Keratinocyte (primary cell): ENCODE measurements around the gene ROPN1L. TPM values are rescaled to one million over a fixed set of nuclear protein-coding genes. Genes with fewer than 3 reads are reported as not detected.

ENCODE experiments used
- DNase-seq: peaks from one replicate; pipeline ENCODE4 v3.0.0-alpha.2; 2011; ENCODE audit warnings: low read depth, missing footprints, low spot score
- FAIRE-seq: peaks from 2 replicates; lab custom pipeline; 2011; peaks lifted over from hg19 to GRCh38; lab: Jason Lieb, UNC
- H2AFZ ChIP-seq: 2 replicates; pipeline ENCODE4 v1.6.0; 2012; ENCODE audit warnings: low read length, control low read depth, inconsistent platforms; ENCODE audit not compliant: control insufficient read depth
- H3K27ac ChIP-seq: 2 replicates; pipeline ENCODE4 v1.5.1; 2011; ENCODE audit warnings: low read length; ENCODE audit not compliant: control insufficient read depth, insufficient read depth
- H3K27me3 ChIP-seq: 3 replicates; pipeline ENCODE4 v1.6.0; 2011; ENCODE audit warnings: low read length; ENCODE audit not compliant: control insufficient read depth, insufficient read depth; ENCODE audit errors: extremely low read depth
- H3K36me3 ChIP-seq, 2 experiments: 2 replicates in 1 of 2; 3 replicates in 1 of 2; pipeline ENCODE4 v1.5.1; 2011; ENCODE audit warnings: low read length in 2 of 2, mild to moderate bottlenecking in 1 of 2; ENCODE audit not compliant: control insufficient read depth in 2 of 2, insufficient read depth in 2 of 2; ENCODE audit errors: extremely low read depth in 1 of 2
- H3K4me1 ChIP-seq: 3 replicates; pipeline ENCODE4 v1.5.1; 2011; ENCODE audit warnings: low read length; ENCODE audit not compliant: control insufficient read depth, insufficient read depth; ENCODE audit errors: extremely low read depth
- H3K4me2 ChIP-seq: 3 replicates; pipeline ENCODE4 v1.6.0; 2011; ENCODE audit warnings: low read depth, low read length; ENCODE audit not compliant: control insufficient read depth, insufficient read depth; ENCODE audit errors: extremely low read depth
- H3K4me3 ChIP-seq, 3 experiments: fragments of 200-600 bp in 1 of 3; sonication (generic) in 1 of 3; 2 replicates in 2 of 3; 3 replicates in 1 of 3; pipeline ENCODE4 v1.5.1; 2011 to 2016; ENCODE audit warnings: low read length in 3 of 3, mild to moderate bottlenecking in 3 of 3, control low read depth in 2 of 3, inconsistent platforms in 1 of 3, low read depth in 1 of 3, mixed read lengths in 1 of 3, mixed run types in 1 of 3, moderate library complexity in 1 of 3; ENCODE audit not compliant: control insufficient read depth in 2 of 3, insufficient read depth in 2 of 3; ENCODE audit errors: extremely low read depth in 1 of 3
- H3K79me2 ChIP-seq: 2 replicates; pipeline ENCODE4 v1.6.0; 2012; ENCODE audit warnings: low read length; ENCODE audit not compliant: control insufficient read depth, insufficient read depth
- H3K9ac ChIP-seq: 3 replicates; pipeline ENCODE4 v1.6.0; 2011; ENCODE audit warnings: low read length; ENCODE audit not compliant: control insufficient read depth, insufficient read depth; ENCODE audit errors: extremely low read depth
- H3K9me1 ChIP-seq: 3 replicates; pipeline ENCODE4 v1.6.0; 2011; ENCODE audit warnings: low read length; ENCODE audit not compliant: control insufficient read depth, insufficient read depth; ENCODE audit errors: extremely low read depth
- H3K9me3 ChIP-seq: 2 replicates; pipeline ENCODE4 v1.5.1; 2012; ENCODE audit warnings: low read depth, low read length; ENCODE audit not compliant: control insufficient read depth
- H4K20me1 ChIP-seq: 3 replicates; pipeline ENCODE4 v1.6.0; 2011; ENCODE audit warnings: low read length; ENCODE audit not compliant: control insufficient read depth, insufficient read depth; ENCODE audit errors: extremely low read depth
- CTCF ChIP-seq, 3 experiments: IDR thresholded peaks in 1 of 3; conservative IDR thresholded peaks in 1 of 3; optimal IDR thresholded peaks in 1 of 3; 2 replicates in 2 of 3; 3 replicates in 1 of 3; pipeline versions ENCODE3 to v1.5.1; 2011; ENCODE audit warnings: low read length in 3 of 3, mild to moderate bottlenecking in 3 of 3, moderate library complexity in 2 of 3, control low read depth in 1 of 3, inconsistent platforms in 1 of 3; ENCODE audit not compliant: insufficient read depth in 2 of 3; ENCODE audit errors: extremely low read depth in 1 of 3
- EZH2 ChIP-seq: IDR thresholded peaks from one replicate; pipeline ENCODE4 v1.6.1; 2012; ENCODE audit warnings: inconsistent platforms, mild to moderate bottlenecking, low read length, moderate library complexity
- dilution Hi-C: fragments of 300-500 bp; cut with MboI; formaldehyde crosslinking; loops from one replicate; pipeline ENCODE4 v1.7.0; 2020; ENCODE audit warnings: low sequenced_read_pairs; ENCODE audit not compliant: extremely low pct_ligation_motif_present
- polyA plus RNA-seq, 5 experiments: library from polyadenylated mRNA; depleted of rRNA in 3 of 5; stranded (reverse) in 3 of 5; stranded (forward) in 1 of 5; unstranded in 1 of 5; fragments of >200 nt; gene quantifications; 1 replicate in 1 of 5; 2 replicates in 3 of 5; 3 replicates in 1 of 5; pipeline versions ENCODE4 v1.2.1 to v1.2.3, GENCODE V29; 2011 to 2012; ENCODE audit warnings: missing spikeins in 2 of 5, low read depth in 1 of 5, low replicate concordance in 1 of 5

ROPN1L gene
- polyA plus RNA-seq, 1 donor (not counting 4 experiments of a cell fraction or from before 2014, with no cell fraction given): not detected

DNA sequence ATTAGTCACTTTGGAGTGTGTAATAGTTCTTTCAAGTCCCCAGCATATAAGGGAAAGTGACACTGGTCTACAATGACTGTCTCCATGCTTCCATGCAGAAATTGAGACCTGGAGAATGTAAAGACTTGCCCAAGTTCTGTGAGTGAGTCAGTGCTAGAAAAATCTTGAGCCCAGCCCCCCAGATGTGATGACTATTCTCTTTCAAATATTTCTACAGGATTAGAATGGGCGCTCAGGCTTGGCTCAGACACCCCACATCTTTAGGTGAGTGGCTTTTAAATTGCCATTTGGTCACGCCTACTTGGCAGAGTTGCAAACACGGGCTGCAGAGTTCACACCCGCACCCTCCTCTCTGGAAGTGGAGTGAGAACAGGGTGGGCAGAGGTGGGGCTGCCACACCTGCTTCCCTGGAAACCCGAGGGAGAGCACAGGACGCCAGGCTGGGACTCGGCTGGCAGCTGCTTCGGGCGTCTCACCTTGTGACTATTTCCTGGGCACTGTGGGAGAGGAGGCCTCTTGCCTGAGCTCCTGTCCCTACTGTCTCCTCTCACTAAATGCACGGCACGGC lies 37.6 kb downstream of the ROPN1L start:
- peak; percentile 87 for FAIRE-seq
- dilution Hi-C loops: no loop called here

DNA sequence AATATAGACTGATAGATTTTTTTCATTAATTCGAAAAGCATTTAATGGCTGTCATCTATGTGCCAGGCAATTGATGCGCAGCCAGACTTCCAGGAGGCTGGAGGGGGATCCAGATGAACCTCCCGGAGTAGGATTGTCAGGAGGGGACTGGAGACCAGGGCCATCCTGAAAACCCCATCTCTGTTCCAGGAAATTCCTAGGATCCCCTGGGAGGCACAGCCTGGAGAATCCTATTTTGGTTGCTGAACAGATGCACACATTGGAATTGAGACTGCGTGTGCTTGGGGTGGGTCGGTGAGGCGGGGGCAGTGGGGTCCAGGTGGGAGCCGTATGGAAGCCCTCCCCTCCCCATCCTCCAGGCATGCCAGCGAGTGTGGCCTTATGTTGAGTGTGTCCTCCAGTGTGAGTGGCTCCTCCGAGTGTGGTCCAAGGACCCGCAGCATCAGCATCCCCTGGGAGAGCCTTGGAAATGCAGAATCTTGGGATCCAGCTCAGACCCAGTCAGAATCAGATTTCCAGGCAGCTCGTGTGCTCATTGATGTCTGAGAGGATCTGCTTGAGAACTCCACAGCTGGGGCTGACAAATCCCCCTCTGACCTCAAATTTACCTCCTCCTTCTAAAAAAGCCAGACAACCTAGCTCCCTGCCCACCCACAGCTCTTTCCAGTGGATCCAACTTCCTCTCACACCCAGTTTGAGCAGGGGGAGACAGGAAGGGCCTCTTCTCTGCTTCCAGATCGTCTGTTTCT lies 38.7 kb downstream of the ROPN1L start:
- H2AFZ ChIP-seq: no peak overlapping the region
- no peaks in the 10 kb centered on the region for H3K36me3 ChIP-seq
- no peaks in the 10 kb centered on the region for H3K9me3 ChIP-seq
- H3K79me2 ChIP-seq: no peaks in the 10 kb centered on the region
- DNase-seq (no peak), FAIRE-seq (no peak)
- no peaks in the 10 kb centered on the region for H3K27me3 ChIP-seq
- H3K4me1 ChIP-seq: peaks cover 14% of the 10 kb centered on the region
- dilution Hi-C loops: no loop called here
- H4K20me1 ChIP-seq: no peaks in the 10 kb centered on the region
- no peak for TF ChIP-seq CTCF (optimal IDR thresholded peaks at IDR 0.05 in 1 of 3, IDR thresholded peaks at IDR 0.05 in 1 of 3, conservative IDR thresholded peaks at IDR 0.05 in 1 of 3; ENCODE audit: extremely low read depth in 1 of 3, insufficient read depth in 2 of 3, low read length in 3 of 3)
- TF ChIP-seq EZH2: no peak
- H3K9me1 ChIP-seq: no peaks in the 10 kb centered on the region
- no peak overlapping the region for H3K4me3 ChIP-seq
- no peak overlapping the region for H3K27ac ChIP-seq
- H3K4me2 ChIP-seq: no peak overlapping the region
- no peak overlapping the region for H3K9ac ChIP-seq

More for the DNA sequence above, 37.6 kb downstream of the ROPN1L start:
- H2AFZ ChIP-seq: peak overlapping the region; percentile 74
- no peaks in the 10 kb centered on the region for H3K9me3 ChIP-seq
- peak overlapping the region; percentile 26 for H3K9ac ChIP-seq
- H3K4me1 ChIP-seq: peaks cover 14% of the 10 kb centered on the region
- no peaks in the 10 kb centered on the region for H3K36me3 ChIP-seq
- peak; percentile 75 for DNase-seq
- no peaks in the 10 kb centered on the region for H3K9me1 ChIP-seq
- H3K27ac ChIP-seq: peak overlapping the region; percentile 60
- H3K79me2 ChIP-seq: no peaks in the 10 kb centered on the region
- no peak for TF ChIP-seq CTCF (optimal IDR thresholded peaks at IDR 0.05 in 1 of 3, IDR thresholded peaks at IDR 0.05 in 1 of 3, conservative IDR thresholded peaks at IDR 0.05 in 1 of 3; ENCODE audit: extremely low read depth in 1 of 3, insufficient read depth in 2 of 3, low read length in 3 of 3)
- TF ChIP-seq EZH2: no peak
- H4K20me1 ChIP-seq: no peaks in the 10 kb centered on the region
- peak overlapping the region; percentile 78 for H3K4me2 ChIP-seq
- peak overlapping the region in 2 of 3 experiments; percentile 14 to 43 for H3K4me3 ChIP-seq
- H3K27me3 ChIP-seq: no peaks in the 10 kb centered on the region
